ENCODE results near the gene ARHGAP4.

Gene ARHGAP4

GRCh38 chrX:153876112-153876491 is 50.0 kb downstream of the ARHGAP4 start:
- Histone ChIP-seq H3K4me3 (ENCODE audit: low read depth, low read length) (no peak overlapping the region), H3K27ac (ENCODE audit: low read depth, low read length) (no peak overlapping the region), H3K9ac (ENCODE audit: low read depth, low read length) (no peak overlapping the region), H3K27me3 (ENCODE audit: control insufficient read depth, insufficient read depth, low read length) (no peaks in the 10 kb centered on the region), H3K9me3 (ENCODE audit: control insufficient read depth, insufficient read depth, low read length) (peaks cover 23% of the 10 kb centered on the region), H3K36me3 (ENCODE audit: control insufficient read depth, insufficient read depth, low read length) (no peaks in the 10 kb centered on the region), H3K4me1 (ENCODE audit: control insufficient read depth, insufficient read depth, low read length) (peaks cover 13% of the 10 kb centered on the region; the same call in 1 of the 2 replicates)

DNA sequence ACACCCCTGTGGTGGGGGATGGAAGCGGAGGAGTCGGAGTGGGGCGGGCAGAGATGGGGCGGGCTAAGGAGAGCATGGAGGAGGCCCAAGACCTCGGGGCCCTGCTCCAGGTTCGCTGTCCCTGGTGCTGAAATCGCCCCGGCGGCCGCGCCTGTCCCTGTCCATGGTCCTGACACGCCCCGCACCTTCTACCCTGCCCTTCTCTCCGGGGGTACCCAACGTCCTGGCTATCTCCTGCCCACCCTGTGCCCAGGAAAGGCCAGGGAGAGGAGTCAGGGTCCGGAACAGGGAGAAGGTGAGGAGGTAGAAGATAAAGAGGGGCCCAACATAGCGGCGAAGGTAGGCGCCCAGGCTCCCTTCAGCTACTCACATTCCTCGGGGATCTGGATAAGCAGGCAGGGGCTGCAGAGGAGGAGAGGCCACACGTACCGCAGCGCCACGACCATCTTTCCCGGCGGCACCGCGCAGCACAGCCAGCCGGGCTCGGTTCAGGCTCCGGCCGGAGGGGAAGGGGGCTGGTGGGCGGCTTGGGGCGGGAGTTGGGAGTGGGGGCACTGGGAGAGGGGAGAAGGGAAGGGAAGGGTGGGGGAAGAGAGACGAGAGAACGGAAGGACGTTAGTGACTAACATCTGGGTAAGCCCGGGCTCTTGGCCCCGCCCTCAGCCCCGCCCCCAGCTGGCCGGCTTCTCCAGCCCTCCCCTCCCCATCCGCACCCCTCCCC is 50.5 kb downstream of the ARHGAP4 start:
- H3K27me3 ChIP-seq (ENCODE audit: control insufficient read depth, insufficient read depth, low read length) = no peaks in the 10 kb centered on the region
- peaks cover 26% of the 10 kb centered on the region for H3K9me3 ChIP-seq (ENCODE audit: control insufficient read depth, insufficient read depth, low read length)
- H3K9ac ChIP-seq (ENCODE audit: low read depth, low read length) = no peak overlapping the region
- no peaks in the 10 kb centered on the region for H3K36me3 ChIP-seq (ENCODE audit: control insufficient read depth, insufficient read depth, low read length)
- H3K4me1 ChIP-seq (ENCODE audit: control insufficient read depth, insufficient read depth, low read length) = peaks cover 10% of the 10 kb centered on the region; the same call in 1 of the 2 replicates
- no peak overlapping the region for H3K4me3 ChIP-seq (ENCODE audit: low read depth, low read length)
- H3K27ac ChIP-seq (ENCODE audit: low read depth, low read length) = no peak overlapping the region

- Histone ChIP-seq H3K27me3 (ENCODE audit: control insufficient read depth, insufficient read depth, low read length) (no peaks in the 10 kb centered on the region), H3K36me3 (ENCODE audit: control insufficient read depth, insufficient read depth, low read length) (0 out of 2 replicates have a peak, but pooled peaks cover 6% of the 10 kb centered on the region), H3K4me3 (ENCODE audit: low read depth, low read length) (no peak overlapping the region), H3K9ac (ENCODE audit: low read depth, low read length) (no peak overlapping the region), H3K9me3 (ENCODE audit: control insufficient read depth, insufficient read depth, low read length) (peaks cover 33% of the 10 kb centered on the region), H3K4me1 (ENCODE audit: control insufficient read depth, insufficient read depth, low read length) (peaks cover 7% of the 10 kb centered on the region; the same call in 1 of the 2 replicates), H3K27ac (ENCODE audit: low read depth, low read length) (no peak overlapping the region)
Measured at GRCh38 chrX:153874366-153875125, 51.5 kb downstream of the ARHGAP4 start.

DNA sequence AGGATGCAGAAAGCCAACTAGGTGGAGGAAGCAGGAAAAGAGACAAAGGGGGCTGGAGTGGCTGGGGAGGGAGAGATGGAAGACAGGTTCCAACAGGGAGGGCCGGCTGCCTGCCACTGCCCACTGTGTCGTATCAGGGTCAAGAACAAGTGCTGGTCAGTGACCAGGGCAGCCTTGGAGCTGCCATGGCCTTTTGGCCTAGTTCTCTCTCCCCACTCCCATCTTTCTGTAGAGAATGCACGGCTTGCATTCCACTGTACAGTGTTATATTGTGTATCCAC is 52.0 kb downstream of the ARHGAP4 start:
- Histone ChIP-seq H3K9ac (ENCODE audit: low read depth, low read length) (no peak overlapping the region), H3K9me3 (ENCODE audit: control insufficient read depth, insufficient read depth, low read length) (peaks cover 34% of the 10 kb centered on the region), H3K4me3 (ENCODE audit: low read depth, low read length) (no peak overlapping the region), H3K4me1 (ENCODE audit: control insufficient read depth, insufficient read depth, low read length) (peaks cover 7% of the 10 kb centered on the region; the same call in 1 of the 2 replicates), H3K36me3 (ENCODE audit: control insufficient read depth, insufficient read depth, low read length) (0 out of 2 replicates have a peak, but pooled peaks cover 6% of the 10 kb centered on the region), H3K27ac (ENCODE audit: low read depth, low read length) (no peak overlapping the region), H3K27me3 (ENCODE audit: control insufficient read depth, insufficient read depth, low read length) (no peaks in the 10 kb centered on the region)

DNA sequence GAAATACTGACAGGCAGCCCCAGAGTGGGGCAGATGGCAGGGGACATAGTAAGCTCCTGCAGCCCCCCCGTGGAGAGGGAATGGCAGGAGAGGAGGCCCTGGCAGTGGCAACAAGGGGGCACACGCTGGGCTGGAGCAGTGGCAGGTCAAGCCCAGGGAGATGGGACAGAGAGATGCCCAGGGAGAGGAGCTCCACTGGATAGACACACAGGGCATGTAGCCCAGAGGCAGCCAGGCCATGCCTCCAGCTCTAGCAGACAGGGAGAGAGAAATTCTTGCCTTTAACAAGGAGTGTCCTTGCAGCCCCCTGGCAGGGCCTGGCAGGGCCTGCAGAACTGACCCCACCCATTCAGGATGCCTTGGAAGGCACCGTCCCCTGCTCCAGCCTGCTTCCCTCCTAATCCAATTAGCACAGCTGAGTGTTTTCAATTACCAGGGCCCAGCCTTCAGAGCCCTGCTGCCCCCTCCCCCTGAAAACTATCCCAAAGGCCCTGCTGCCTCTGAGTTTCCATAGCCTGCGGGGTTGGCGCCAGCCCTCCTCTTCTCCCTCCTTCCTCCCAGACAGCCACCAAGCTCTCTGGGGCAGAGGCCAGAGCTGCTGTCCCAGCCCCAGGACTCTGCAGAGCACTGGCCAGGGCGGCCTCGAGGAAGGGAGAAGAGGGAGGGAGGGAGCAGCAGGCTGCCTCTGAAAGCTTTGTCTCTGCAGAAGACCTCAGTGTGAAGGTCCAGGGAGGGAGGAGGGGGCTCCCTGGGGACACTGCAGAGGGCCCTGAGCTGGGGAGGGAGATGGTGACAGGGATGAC is 52.6 kb downstream of the ARHGAP4 start:
- Histone ChIP-seq H3K27me3 (ENCODE audit: control insufficient read depth, insufficient read depth, low read length) (no peaks in the 10 kb centered on the region), H3K4me3 (ENCODE audit: low read depth, low read length) (no peak overlapping the region), H3K9me3 (ENCODE audit: control insufficient read depth, insufficient read depth, low read length) (peaks cover 39% of the 10 kb centered on the region), H3K27ac (ENCODE audit: low read depth, low read length) (no peak overlapping the region), H3K9ac (ENCODE audit: low read depth, low read length) (no peak overlapping the region), H3K36me3 (ENCODE audit: control insufficient read depth, insufficient read depth, low read length) (peaks cover 7% of the 10 kb centered on the region; the same call in 1 of the 2 replicates), H3K4me1 (ENCODE audit: control insufficient read depth, insufficient read depth, low read length) (peaks cover 5% of the 10 kb centered on the region; the same call in 1 of the 2 replicates)

GRCh38 chrX:153871946-153872878 is 53.9 kb downstream of the ARHGAP4 start:
- peaks cover 11% of the 10 kb centered on the region; the same call in 1 of the 2 replicates for H3K36me3 ChIP-seq (ENCODE audit: control insufficient read depth, insufficient read depth, low read length)
- no peak overlapping the region for H3K4me3 ChIP-seq (ENCODE audit: low read depth, low read length)
- H3K4me1 ChIP-seq (ENCODE audit: control insufficient read depth, insufficient read depth, low read length) = no peaks in the 10 kb centered on the region
- no peaks in the 10 kb centered on the region for H3K27me3 ChIP-seq (ENCODE audit: control insufficient read depth, insufficient read depth, low read length)
- peaks cover 33% of the 10 kb centered on the region for H3K9me3 ChIP-seq (ENCODE audit: control insufficient read depth, insufficient read depth, low read length)
- H3K9ac ChIP-seq (ENCODE audit: low read depth, low read length) = no peak overlapping the region
- H3K27ac ChIP-seq (ENCODE audit: low read depth, low read length) = no peak overlapping the region

- no peak overlapping the region for H3K4me3 ChIP-seq (ENCODE audit: low read depth, low read length)
- H3K27me3 ChIP-seq (ENCODE audit: control insufficient read depth, insufficient read depth, low read length) = no peaks in the 10 kb centered on the region
Measured at GRCh38 chrX:153871451-153871850, 54.6 kb downstream of the ARHGAP4 start.

GRCh38 chrX:153870791-153871360 is 55.2 kb downstream of the ARHGAP4 start:
- H3K9me3 ChIP-seq (ENCODE audit: control insufficient read depth, insufficient read depth, low read length) = peaks cover 39% of the 10 kb centered on the region

More at GRCh38 chrX:153871451-153871850, 54.6 kb downstream of the ARHGAP4 start:
- Histone ChIP-seq H3K9me3 (ENCODE audit: control insufficient read depth, insufficient read depth, low read length) (peaks cover 40% of the 10 kb centered on the region), H3K36me3 (ENCODE audit: control insufficient read depth, insufficient read depth, low read length) (peaks cover 11% of the 10 kb centered on the region; the same call in 1 of the 2 replicates), H3K27ac (ENCODE audit: low read depth, low read length) (no peak overlapping the region), H3K9ac (ENCODE audit: low read depth, low read length) (no peak overlapping the region), H3K4me1 (ENCODE audit: control insufficient read depth, insufficient read depth, low read length) (no peaks in the 10 kb centered on the region)

GRCh38 chrX:153870288-153870690 is 55.8 kb downstream of the ARHGAP4 start:
- Histone ChIP-seq H3K9me3 (ENCODE audit: control insufficient read depth, insufficient read depth, low read length) (peaks cover 42% of the 10 kb centered on the region), H3K9ac (ENCODE audit: low read depth, low read length) (no peak overlapping the region), H3K4me1 (ENCODE audit: control insufficient read depth, insufficient read depth, low read length) (no peaks in the 10 kb centered on the region), H3K36me3 (ENCODE audit: control insufficient read depth, insufficient read depth, low read length) (peaks cover 11% of the 10 kb centered on the region; the same call in 1 of the 2 replicates), H3K4me3 (ENCODE audit: low read depth, low read length) (no peak overlapping the region), H3K27ac (ENCODE audit: low read depth, low read length) (no peak overlapping the region), H3K27me3 (ENCODE audit: control insufficient read depth, insufficient read depth, low read length) (no peaks in the 10 kb centered on the region)

More at GRCh38 chrX:153870791-153871360, 55.2 kb downstream of the ARHGAP4 start:
- Histone ChIP-seq H3K27ac (ENCODE audit: low read depth, low read length) (no peak overlapping the region), H3K27me3 (ENCODE audit: control insufficient read depth, insufficient read depth, low read length) (no peaks in the 10 kb centered on the region), H3K4me3 (ENCODE audit: low read depth, low read length) (no peak overlapping the region), H3K4me1 (ENCODE audit: control insufficient read depth, insufficient read depth, low read length) (no peaks in the 10 kb centered on the region), H3K9ac (ENCODE audit: low read depth, low read length) (no peak overlapping the region), H3K36me3 (ENCODE audit: control insufficient read depth, insufficient read depth, low read length) (peaks cover 11% of the 10 kb centered on the region; the same call in 1 of the 2 replicates)

Measured in HUES48 (cell line).